Testis (tissue), 3 donors: Measurements from ENCODE around the gene C3. TPM values are rescaled to one million over a fixed set of nuclear protein-coding genes. Genes with fewer than 3 reads are reported as not detected.
A peak's percentile ranks its signal among the peaks of the same experiment; 100 is the strongest.

Source experiments
- DNase-seq: peaks from one replicate; pipeline ENCODE4 v3.0.0-alpha.2; 2019
- H3K27ac ChIP-seq, 2 donors: fragments of 200-600 bp; sonication (generic); one replicate each; pipeline ENCODE4 v1.5.1; 2019
- H3K27me3 ChIP-seq: fragments of 200-600 bp; sonication (generic); one replicate; pipeline ENCODE4 v1.5.1; 2019
- H3K36me3 ChIP-seq: fragments of 200-600 bp; sonication (generic); one replicate; pipeline ENCODE4 v1.5.1; 2017; ENCODE audit warnings: low read depth; ENCODE audit errors: missing control alignments
- H3K4me1 ChIP-seq: fragments of 200-600 bp; sonication (generic); one replicate; pipeline ENCODE4 v1.5.1; 2019
- H3K4me3 ChIP-seq, 2 donors: fragments of 200-600 bp; sonication (generic); one replicate each; pipeline ENCODE4 v1.5.1; 2017 to 2019
- H3K9me3 ChIP-seq: fragments of 200-600 bp; sonication (generic); one replicate; pipeline ENCODE4 v1.5.1; 2017
- POLR2A ChIP-seq: fragments of 450-650 bp; IDR thresholded peaks from one replicate; pipeline ENCODE4 v1.6.1; 2017; ENCODE audit warnings: antibody characterized with exemption, mild to moderate bottlenecking, moderate library complexity
- WGBS, 2 donors: methylation state at CpG; one replicate each; pipeline ENCODE4 v1.1.5; 2018; 5-methylcytosine and 5-hydroxymethylcytosine counted together
- intact Hi-C: fragments of 100-400 bp; cut with DNase I; formaldehyde crosslinking; loops from one replicate; pipeline ENCODE4 v1.15.1; 2023; ENCODE audit warnings: low total_unique reads
- polyA plus RNA-seq: library from polyadenylated mRNA; stranded (reverse); fragments of 350-450 nt; fragmentation: Illumina TruSeq; extraction: RNeasy Lipid Tissue Mini Kit (QIAGEN cat#74804); gene quantifications from one replicate; pipeline ENCODE4 v1.2.3, GENCODE V29; 2014; ENCODE audit warnings: low read depth, low replicate concordance; ENCODE audit not compliant: insufficient read depth
- total RNA-seq, 2 donors: library from RNA; depleted of rRNA; stranded (reverse); fragments of >200 nt; gene quantifications; one replicate each; pipeline ENCODE4 v1.2.3, GENCODE V29; 2016
- TF ChIP-seq, protein P1 (sequence below), 3 experiments: fragments of 450-650 bp in 2 of 3; fragments of 200-600 bp in 1 of 3; sonication (generic) in 1 of 3; IDR thresholded peaks; one replicate each; pipeline ENCODE4 v1.5.1; 2016 to 2019; ENCODE audit warnings: antibody characterized with exemption in 3 of 3, mild to moderate bottlenecking in 2 of 3, moderate library complexity in 1 of 3

C3 gene
- total and polyA plus RNA-seq, 3 donors from 2014 or later = 49.5 to 500 (median 131) TPM

- H3K27ac ChIP-seq = no peak overlapping the region
- intact Hi-C loops = no loop called here
- H3K9me3 ChIP-seq = no peaks in the 10 kb centered on the region
- no peak for TF ChIP-seq POLR2A
- TF ChIP-seq, protein P1, sequence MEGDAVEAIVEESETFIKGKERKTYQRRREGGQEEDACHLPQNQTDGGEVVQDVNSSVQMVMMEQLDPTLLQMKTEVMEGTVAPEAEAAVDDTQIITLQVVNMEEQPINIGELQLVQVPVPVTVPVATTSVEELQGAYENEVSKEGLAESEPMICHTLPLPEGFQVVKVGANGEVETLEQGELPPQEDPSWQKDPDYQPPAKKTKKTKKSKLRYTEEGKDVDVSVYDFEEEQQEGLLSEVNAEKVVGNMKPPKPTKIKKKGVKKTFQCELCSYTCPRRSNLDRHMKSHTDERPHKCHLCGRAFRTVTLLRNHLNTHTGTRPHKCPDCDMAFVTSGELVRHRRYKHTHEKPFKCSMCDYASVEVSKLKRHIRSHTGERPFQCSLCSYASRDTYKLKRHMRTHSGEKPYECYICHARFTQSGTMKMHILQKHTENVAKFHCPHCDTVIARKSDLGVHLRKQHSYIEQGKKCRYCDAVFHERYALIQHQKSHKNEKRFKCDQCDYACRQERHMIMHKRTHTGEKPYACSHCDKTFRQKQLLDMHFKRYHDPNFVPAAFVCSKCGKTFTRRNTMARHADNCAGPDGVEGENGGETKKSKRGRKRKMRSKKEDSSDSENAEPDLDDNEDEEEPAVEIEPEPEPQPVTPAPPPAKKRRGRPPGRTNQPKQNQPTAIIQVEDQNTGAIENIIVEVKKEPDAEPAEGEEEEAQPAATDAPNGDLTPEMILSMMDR (IDR thresholded peaks at IDR 0.05) = no peak
- 37 to 57% methylated on average over 12 to 23 of the region's 23 CpGs for WGBS, 2 donors
- no peak for DNase-seq
- peak overlapping the region in 1 of 2 donors; percentile 13 for H3K4me3 ChIP-seq
- H3K4me1 ChIP-seq = no peaks in the 10 kb centered on the region
- H3K27me3 ChIP-seq = no peaks in the 10 kb centered on the region
- H3K36me3 ChIP-seq = no peaks in the 10 kb centered on the region
These were observed 2.2 kb downstream of the C3 start for GRCh38 chr19:6718111-6718740.

GRCh38 chr19:6717441-6717971 lies 2.9 kb downstream of the C3 start:
- no peaks in the 10 kb centered on the region for H3K4me1 ChIP-seq
- H3K27me3 ChIP-seq = no peaks in the 10 kb centered on the region
- H3K27ac ChIP-seq = no peak overlapping the region
- TF ChIP-seq, protein P1 (IDR thresholded peaks at IDR 0.05) = no peak
- no peak for TF ChIP-seq POLR2A
- intact Hi-C loops = no loop called here
- WGBS, 2 donors = 76 to 77% methylated on average over 4 of the region's 4 CpGs
- no peak overlapping the region for H3K4me3 ChIP-seq
- H3K9me3 ChIP-seq = no peaks in the 10 kb centered on the region
- no peak for DNase-seq
- no peaks in the 10 kb centered on the region for H3K36me3 ChIP-seq

DNA sequence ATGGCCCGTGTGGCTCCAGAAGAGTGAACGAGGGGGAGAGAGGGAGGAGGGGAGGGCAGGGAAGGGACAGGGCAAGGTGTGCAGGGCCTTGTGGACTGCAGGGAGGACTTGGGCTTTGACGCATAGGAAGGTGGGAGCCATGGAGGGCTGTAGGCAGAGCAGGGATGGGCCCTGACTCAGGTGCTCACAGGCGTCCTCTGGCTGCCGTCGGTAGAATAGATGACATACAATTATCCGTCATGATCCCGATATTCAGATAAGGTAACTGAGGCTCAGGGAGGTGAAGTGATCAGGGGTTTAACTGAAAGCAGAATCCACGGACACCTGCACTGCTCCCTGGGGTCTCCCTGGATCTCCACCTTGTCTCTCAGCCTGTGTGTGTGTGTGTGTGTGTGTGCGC lies 3.4 kb downstream of the C3 start:
- Histone ChIP-seq H3K4me3 (no peak overlapping the region), H3K4me1 (no peaks in the 10 kb centered on the region), H3K9me3 (no peaks in the 10 kb centered on the region), H3K36me3 (no peaks in the 10 kb centered on the region), H3K27ac (no peak overlapping the region), H3K27me3 (no peaks in the 10 kb centered on the region)
- 59 to 74% methylated on average over 9 to 10 of the region's 10 CpGs for WGBS, 2 donors
- no peak for TF ChIP-seq POLR2A
- TF ChIP-seq, protein P1 (IDR thresholded peaks at IDR 0.05) = no peak
- intact Hi-C loops = no loop called here
- no peak for DNase-seq

- Histone ChIP-seq H3K4me3 (no peak overlapping the region), H3K36me3 (no peaks in the 10 kb centered on the region), H3K27me3 (no peaks in the 10 kb centered on the region), H3K4me1 (no peaks in the 10 kb centered on the region), H3K9me3 (no peaks in the 10 kb centered on the region), H3K27ac (no peak overlapping the region)
- intact Hi-C loops = no loop called here
- 64 to 66% methylated on average over 6 of the region's 6 CpGs for WGBS, 2 donors
- TF ChIP-seq POLR2A = no peak
- TF ChIP-seq, protein P1 (IDR thresholded peaks at IDR 0.05) = no peak
- no peak for DNase-seq
These were observed 3.9 kb downstream of the C3 start for GRCh38 chr19:6716610-6716970.
